GM21423 (cell line): Measurements from ENCODE around the gene DLGAP4.
"Not testable (repeated sequence)": the region's sequence is repeated elsewhere in the genome, so short reads cannot be mapped to it uniquely, and the experiment has no call there.

Source experiments
- ATAC-seq: cut with Tn5 transposase; IDR thresholded peaks from one replicate; pipeline ENCODE4 v1.9.1; 2021; ENCODE audit warnings: mild to moderate bottlenecking, moderate library complexity; ENCODE audit not compliant: unreplicated experiment

DLGAP4 gene

GRCh38 chr20:36370991-36371790 lies 65.1 kb downstream of the DLGAP4 start:
- no peak for ATAC-seq

- no peak for ATAC-seq
These were observed 66.5 kb downstream of the DLGAP4 start for GRCh38 chr20:36372666-36373065.

GRCh38 chr20:36373089-36373488 lies 67.0 kb downstream of the DLGAP4 start:
- no peak for ATAC-seq

- no peak for ATAC-seq
These were observed 68.9 kb downstream of the DLGAP4 start for GRCh38 chr20:36374995-36375394.

DNA sequence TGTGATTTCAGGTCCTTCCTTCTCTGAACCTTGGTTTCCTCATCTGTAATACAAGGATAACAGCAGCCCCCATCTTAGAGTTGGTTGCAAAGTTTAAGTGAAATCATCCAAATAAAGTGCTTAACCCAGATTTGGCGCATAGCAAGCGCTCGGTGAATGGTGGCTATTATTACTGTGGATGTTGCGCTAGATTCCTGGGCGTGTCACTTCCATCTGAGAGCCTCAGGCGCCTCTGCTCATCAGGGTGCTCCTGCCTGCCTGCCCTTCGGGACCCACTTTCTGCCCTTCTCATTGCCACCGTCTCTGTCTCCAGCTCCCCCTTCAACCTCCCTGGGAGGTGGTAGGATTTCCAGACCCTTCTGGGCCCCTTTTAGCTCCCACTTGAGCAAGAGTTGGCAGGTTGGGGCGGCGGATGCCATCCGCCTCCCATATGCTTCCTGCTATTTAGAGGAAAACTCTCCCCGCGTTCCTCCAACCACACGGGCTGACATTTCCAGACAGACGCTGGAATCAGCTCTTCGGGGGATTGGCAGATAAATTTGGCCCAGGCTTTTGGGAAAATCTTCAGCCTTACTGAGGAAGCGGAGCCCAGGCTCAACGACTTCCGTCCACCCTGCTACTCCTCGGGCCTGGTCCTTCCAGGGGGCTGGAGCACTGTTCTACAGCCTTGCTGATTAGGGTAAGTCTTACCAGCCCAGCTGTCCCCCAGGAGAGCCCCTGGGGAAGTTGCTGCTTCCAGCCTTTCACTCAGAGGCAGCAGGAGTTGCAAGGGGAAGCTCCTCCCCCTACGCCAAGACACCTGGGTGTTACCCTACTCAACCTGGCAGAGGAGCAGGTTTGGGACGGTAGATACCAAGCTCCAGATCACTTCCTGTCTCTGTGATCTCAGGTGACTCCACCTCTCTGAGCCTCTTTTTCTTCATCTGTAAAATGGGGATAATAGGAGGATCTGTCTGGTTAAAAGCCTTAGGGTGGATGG lies 71.5 kb downstream of the DLGAP4 start:
- no peak for ATAC-seq

GRCh38 chr20:36378686-36379085 lies 72.5 kb downstream of the DLGAP4 start:
- ATAC-seq = no peak

GRCh38 chr20:36379914-36380313 lies 73.8 kb downstream of the DLGAP4 start:
- ATAC-seq = not testable (repeated sequence)

GRCh38 chr20:36384022-36384619 lies 78.0 kb downstream of the DLGAP4 start:
- ATAC-seq = no peak

DNA sequence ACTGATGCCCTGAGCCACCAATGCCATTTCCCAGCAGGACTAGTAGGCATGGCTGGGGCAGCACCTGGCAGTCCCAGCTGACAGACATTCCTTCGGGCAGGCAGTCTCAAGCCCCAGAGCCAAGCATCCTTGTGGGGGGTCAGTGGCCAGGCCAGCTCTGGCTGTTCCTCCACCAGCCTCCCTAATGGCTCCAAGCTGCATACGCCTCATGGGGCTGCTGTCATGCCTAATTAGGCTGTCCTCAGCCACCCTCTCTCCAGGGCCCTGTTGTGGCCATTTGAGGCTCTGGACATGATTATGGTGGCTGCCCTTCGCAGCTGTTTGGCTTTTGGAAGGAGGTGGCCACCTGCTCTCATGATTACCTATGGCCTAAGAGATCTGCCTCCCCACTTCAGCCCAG lies 79.4 kb downstream of the DLGAP4 start:
- ATAC-seq = no peak

DNA sequence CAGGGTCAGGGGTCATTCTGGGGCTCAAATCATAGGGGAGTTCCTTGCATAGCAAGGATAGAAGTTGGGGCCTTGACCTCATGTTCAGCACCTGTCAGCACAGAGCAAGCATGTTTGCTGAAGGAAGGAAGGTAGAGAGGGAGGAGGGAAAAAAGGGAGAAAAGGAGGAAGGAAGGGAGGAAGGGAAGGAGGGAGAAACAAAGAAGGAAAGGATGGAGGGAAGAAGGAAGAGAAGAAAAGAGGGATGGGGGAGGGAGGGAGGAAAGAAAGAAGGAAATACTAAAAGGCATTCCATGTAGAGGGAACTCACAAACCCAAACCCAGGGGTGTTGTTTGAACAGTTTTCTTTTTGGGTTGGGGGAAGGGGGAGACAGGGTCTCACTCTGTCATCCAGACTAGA lies 80.1 kb downstream of the DLGAP4 start:
- ATAC-seq = no peak

DNA sequence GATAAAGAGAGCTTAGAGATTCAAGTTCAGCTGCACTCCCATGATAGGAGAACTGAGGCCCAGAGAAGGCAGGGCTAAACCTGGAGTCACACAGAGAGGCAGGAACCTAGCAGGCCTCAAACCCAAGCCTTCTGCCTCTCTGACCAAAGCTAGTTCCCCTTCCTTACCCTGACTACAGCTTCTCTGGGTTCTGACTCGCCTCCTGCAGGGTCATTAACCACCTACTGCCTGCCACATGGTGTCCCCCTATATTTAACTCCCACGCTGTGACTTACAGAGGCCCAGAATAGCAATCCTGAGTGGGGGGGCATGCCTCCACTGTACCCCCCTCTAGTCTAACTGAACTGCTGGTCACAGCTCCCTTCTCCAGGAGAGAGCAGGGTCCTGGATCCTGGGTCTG lies 84.1 kb downstream of the DLGAP4 start:
- ATAC-seq = no peak

GRCh38 chr20:36390719-36391415 lies 84.7 kb downstream of the DLGAP4 start:
- no peak for ATAC-seq

DNA sequence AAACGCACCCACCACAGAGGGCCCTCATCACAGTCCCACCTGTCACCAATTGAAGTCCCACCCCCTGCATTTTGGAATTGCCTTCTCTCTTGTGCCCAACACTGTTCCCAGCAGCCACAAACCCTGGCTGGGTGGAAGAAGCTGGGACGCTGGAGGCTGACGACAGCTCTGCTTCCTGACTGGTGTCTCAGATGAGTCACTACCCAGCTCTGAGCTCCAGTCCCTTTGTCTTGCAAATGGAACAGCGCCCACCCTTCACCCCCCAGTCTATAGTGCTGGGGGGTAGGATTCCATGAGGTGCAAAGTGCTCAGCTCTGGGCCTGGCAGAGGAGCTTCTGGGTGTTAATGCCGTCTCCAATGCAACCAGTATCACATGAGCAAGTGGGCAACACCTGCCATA lies 85.3 kb downstream of the DLGAP4 start:
- ATAC-seq = no peak

- ATAC-seq = no peak
These were observed 85.8 kb downstream of the DLGAP4 start for GRCh38 chr20:36391955-36392354.

DNA sequence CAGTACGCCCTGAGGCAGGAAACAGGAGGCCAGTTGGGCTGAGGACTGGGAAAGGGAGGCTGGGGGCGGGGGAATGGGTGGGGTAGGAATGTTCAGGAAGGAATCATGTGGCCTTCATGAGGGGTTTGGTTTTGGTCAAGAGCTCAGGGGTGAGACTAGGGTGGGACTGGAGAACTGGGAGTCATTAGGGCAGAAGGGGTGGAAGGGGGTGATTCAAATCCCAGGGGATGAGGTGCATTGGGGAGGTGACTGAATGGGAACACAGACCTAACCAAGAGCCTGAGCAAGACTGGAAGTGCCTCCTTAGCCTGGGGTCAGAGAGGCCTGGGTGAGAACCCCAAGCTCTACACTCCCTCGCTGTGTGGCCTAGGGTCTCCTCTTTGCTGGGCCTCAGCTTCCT lies 86.8 kb downstream of the DLGAP4 start:
- no peak for ATAC-seq

DNA sequence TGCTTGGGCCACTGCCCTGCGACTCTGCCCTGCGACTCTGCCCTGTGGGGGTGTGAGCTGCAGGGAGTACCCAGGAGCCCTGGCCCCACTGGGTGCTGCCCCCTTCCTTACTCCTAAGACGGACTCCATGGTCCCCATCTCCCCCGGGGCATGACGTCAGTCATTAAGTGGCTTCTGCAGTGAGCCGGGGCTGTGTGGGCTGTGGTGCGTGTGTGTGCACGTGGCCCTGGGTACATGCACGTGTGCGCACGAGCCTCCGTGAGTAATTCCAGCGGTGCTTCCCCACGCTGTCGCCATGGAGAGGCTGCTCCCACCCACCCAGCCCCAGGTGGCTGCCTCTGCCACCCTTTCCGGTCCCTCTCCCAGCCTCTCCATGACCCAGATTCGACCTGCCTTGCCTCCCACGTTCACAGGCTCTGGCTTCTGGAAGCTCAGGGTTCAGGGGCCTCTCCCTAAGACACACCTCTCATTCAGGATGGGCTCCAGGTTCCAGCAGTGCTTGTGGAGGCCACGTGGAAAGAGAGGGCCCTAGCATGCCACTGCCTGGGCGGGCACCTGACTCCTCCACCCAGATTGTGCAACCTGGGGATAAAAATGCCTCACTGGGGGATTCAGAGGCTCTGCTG lies 88.3 kb downstream of the DLGAP4 start:
- no peak for ATAC-seq

- no peak for ATAC-seq
These were observed 90.2 kb downstream of the DLGAP4 start for GRCh38 chr20:36396340-36396739.

- no peak for ATAC-seq
These were observed 90.9 kb downstream of the DLGAP4 start for GRCh38 chr20:36396847-36397630.

DNA sequence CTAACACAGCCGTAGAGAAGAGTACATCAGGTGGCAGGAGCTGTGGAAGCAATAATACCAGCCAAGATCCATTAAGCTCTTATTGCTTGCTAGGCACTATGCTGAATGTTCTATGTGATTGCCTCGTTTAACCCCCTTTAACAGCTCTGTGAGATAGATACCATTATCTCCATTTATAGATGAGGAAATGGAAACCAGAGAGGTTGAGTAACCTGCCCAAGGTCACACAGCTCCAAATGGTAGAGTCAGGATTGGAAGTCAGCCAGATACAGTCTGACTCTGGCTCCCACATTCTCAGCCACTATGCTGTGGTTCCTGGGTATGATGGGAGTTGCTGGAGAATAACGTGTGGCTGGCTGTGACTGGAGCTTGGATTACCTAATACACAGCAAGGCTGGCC lies 92.4 kb downstream of the DLGAP4 start:
- ATAC-seq = no peak
